ENCODE data around the gene MIPOL1. TPM values are rescaled to one million over a fixed set of nuclear protein-coding genes. Genes with fewer than 3 reads are reported as not detected.
"Not testable (repeated sequence)": the region's sequence is repeated elsewhere in the genome, so short reads cannot be mapped to it uniquely, and the experiment has no call there.

MIPOL1 gene
- total RNA-seq, 2 experiments from 2014 or later, result not detected

DNA sequence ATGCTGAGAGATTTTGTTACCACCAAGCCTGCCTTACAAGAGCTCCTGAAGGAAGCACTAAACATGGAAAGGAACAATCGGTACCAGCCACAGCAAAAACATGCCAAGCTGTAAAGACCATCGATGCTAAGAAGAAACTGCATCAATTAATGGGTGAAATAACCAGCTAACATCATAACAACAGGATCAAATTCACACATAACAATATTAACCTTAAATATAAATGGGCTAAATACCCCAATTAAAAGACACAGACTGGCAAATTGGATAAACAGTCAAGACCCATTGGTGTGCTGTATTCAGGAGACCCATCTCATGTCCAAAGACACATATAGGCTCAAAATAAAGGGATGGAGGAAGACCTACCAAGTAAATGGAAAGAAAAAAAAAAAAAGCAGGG lies 8.0 kb upstream of the MIPOL1 start:
- CTCF ChIA-PET (ENCODE audit: unreplicated experiment); BruUV-seq (replicated peaks): not testable (repeated sequence)

DNA sequence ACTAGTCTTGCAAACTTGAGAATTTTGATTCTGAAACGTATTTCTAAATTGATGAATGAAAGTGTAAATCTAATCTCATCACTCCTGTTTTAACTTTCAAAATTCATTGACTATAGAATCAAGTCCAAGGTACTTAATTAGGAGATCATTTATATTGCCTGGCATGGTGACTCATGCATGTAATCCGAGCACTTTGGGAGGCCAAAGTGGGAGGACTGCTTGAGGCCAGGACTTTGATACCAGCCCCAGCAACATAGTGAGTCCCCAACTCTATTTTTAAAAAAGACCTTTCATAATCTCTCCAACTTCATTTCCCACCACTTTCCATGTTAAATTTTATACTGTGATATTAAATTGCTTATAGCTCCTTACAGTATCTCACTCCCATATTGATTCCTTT lies 3.0 kb upstream of the MIPOL1 start:
- ChIA-PET POLR2A (no interaction called here), CTCF (ENCODE audit: unreplicated experiment) (no interaction called here)
- no peak overlapping the region for H3K4me3 ChIP-seq (ENCODE audit: low read depth, low read length, poor library complexity, severe bottlenecking)
- H3K79me2 ChIP-seq (ENCODE audit: insufficient read depth, low read depth, low read length), result no peaks in the 10 kb centered on the region
- H3K4me2 ChIP-seq (ENCODE audit: low read length), result no peak overlapping the region
- no peak overlapping the region for H3K27ac ChIP-seq (ENCODE audit: low read depth, low read length, poor library complexity, severe bottlenecking)
- no peaks in the 10 kb centered on the region for H4K20me1 ChIP-seq (ENCODE audit: insufficient read depth, low read length)
- BruUV-seq (replicated peaks), result no TSS peak
- no peaks in the 10 kb centered on the region for H3K4me1 ChIP-seq (ENCODE audit: insufficient read depth, low read length, poor library complexity, severe bottlenecking)
- H2AFZ ChIP-seq (ENCODE audit: low read length), result no peak overlapping the region
- intact Hi-C loops (cut with micrococcal nuclease; ENCODE audit: unreplicated experiment), result no loop called here
- no peak for TF ChIP-seq EZH2phosphoT487 (IDR thresholded peaks at IDR 0.05; ENCODE audit: borderline replicate concordance, low read depth, low read length)
- TF ChIP-seq, protein P1, sequence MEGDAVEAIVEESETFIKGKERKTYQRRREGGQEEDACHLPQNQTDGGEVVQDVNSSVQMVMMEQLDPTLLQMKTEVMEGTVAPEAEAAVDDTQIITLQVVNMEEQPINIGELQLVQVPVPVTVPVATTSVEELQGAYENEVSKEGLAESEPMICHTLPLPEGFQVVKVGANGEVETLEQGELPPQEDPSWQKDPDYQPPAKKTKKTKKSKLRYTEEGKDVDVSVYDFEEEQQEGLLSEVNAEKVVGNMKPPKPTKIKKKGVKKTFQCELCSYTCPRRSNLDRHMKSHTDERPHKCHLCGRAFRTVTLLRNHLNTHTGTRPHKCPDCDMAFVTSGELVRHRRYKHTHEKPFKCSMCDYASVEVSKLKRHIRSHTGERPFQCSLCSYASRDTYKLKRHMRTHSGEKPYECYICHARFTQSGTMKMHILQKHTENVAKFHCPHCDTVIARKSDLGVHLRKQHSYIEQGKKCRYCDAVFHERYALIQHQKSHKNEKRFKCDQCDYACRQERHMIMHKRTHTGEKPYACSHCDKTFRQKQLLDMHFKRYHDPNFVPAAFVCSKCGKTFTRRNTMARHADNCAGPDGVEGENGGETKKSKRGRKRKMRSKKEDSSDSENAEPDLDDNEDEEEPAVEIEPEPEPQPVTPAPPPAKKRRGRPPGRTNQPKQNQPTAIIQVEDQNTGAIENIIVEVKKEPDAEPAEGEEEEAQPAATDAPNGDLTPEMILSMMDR (conservative IDR thresholded peaks at IDR 0.05; ENCODE audit: low read length), result no peak
- H3K36me3 ChIP-seq (ENCODE audit: insufficient read depth, low read length), result no peaks in the 10 kb centered on the region
- H3K9me3 ChIP-seq (ENCODE audit: low read length), result no peaks in the 10 kb centered on the region
- H3K9me2 ChIP-seq (ENCODE audit: insufficient read depth, low read length), result no peaks in the 10 kb centered on the region
- no peak for DNase-seq (ENCODE audit: low spot score)

More for the DNA sequence above, 8.0 kb upstream of the MIPOL1 start:
- H3K27ac ChIP-seq (ENCODE audit: low read depth, low read length, poor library complexity, severe bottlenecking); H3K4me2 ChIP-seq (ENCODE audit: low read length); H4K20me1 ChIP-seq (ENCODE audit: insufficient read depth, low read length); H3K9me3 ChIP-seq (ENCODE audit: low read length); H3K79me2 ChIP-seq (ENCODE audit: insufficient read depth, low read depth, low read length); POLR2A ChIA-PET; H3K36me3 ChIP-seq (ENCODE audit: insufficient read depth, low read length); DNase-seq (ENCODE audit: low spot score); intact Hi-C loops (cut with micrococcal nuclease; ENCODE audit: unreplicated experiment); H3K9me2 ChIP-seq (ENCODE audit: insufficient read depth, low read length); H3K4me3 ChIP-seq (ENCODE audit: low read depth, low read length, poor library complexity, severe bottlenecking); H2AFZ ChIP-seq (ENCODE audit: low read length); H3K4me1 ChIP-seq (ENCODE audit: insufficient read depth, low read length, poor library complexity, severe bottlenecking): not testable (repeated sequence)

DNA sequence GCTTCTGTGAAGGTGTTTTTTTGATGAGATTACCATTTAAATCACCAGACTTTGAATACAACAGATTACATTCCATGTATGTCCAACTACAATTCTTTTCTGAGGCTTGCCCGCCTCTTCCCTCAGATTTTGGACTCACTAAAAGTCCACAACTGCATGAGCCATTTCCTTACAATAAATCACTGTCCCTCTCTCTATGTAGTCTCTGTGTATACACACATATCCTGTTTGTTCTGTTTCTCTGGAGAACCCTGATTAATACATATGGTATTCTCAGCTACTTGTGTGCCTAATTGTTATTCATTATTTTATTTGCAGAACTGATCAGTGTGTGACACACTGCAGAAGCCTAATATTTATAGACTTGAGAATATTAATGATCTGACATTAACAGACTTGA lies 2.4 kb upstream of the MIPOL1 start:
- Histone ChIP-seq H3K4me1 (ENCODE audit: insufficient read depth, low read length, poor library complexity, severe bottlenecking) (no peaks in the 10 kb centered on the region), H3K27ac (ENCODE audit: low read depth, low read length, poor library complexity, severe bottlenecking) (no peak overlapping the region), H3K9me3 (ENCODE audit: low read length) (no peaks in the 10 kb centered on the region), H3K36me3 (ENCODE audit: insufficient read depth, low read length) (no peaks in the 10 kb centered on the region), H3K79me2 (ENCODE audit: insufficient read depth, low read depth, low read length) (no peaks in the 10 kb centered on the region), H3K4me2 (ENCODE audit: low read length) (no peak overlapping the region), H4K20me1 (ENCODE audit: insufficient read depth, low read length) (no peaks in the 10 kb centered on the region), H3K9me2 (ENCODE audit: insufficient read depth, low read length) (no peaks in the 10 kb centered on the region), H2AFZ (ENCODE audit: low read length) (no peak overlapping the region), H3K4me3 (ENCODE audit: low read depth, low read length, poor library complexity, severe bottlenecking) (no peak overlapping the region)
- TF ChIP-seq, protein P1 (conservative IDR thresholded peaks at IDR 0.05; ENCODE audit: low read length), result no peak
- TF ChIP-seq EZH2phosphoT487 (IDR thresholded peaks at IDR 0.05; ENCODE audit: borderline replicate concordance, low read depth, low read length), result no peak
- intact Hi-C loops (cut with micrococcal nuclease; ENCODE audit: unreplicated experiment), result no loop called here
- ChIA-PET CTCF (ENCODE audit: unreplicated experiment) (no interaction called here), POLR2A (no interaction called here)
- no TSS peak for BruUV-seq (replicated peaks)
- no peak for DNase-seq (ENCODE audit: low spot score)
